COLO668 (cell line): ENCODE measurements around the gene PIK3R4.

Experiments used
- DNase-seq: peaks from one replicate; lab custom pipeline; 2025; ENCODE audit not compliant: unreplicated experiment; lab: John Stamatoyannopoulos, UW

The PIK3R4 gene

GRCh38 chr3:130644628-130645253, 101.9 kb downstream of the PIK3R4 start:
- DNase-seq: no peak

GRCh38 chr3:130640027-130640426, 106.6 kb downstream of the PIK3R4 start:
- DNase-seq: no peak

- no peak for DNase-seq
These were observed 110.0 kb downstream of the PIK3R4 start for GRCh38 chr3:130636480-130637234.

GRCh38 chr3:130635978-130636377, 110.7 kb downstream of the PIK3R4 start:
- no peak for DNase-seq

GRCh38 chr3:130635285-130635684, 111.3 kb downstream of the PIK3R4 start:
- no peak for DNase-seq
